Activated CD8-positive, alpha-beta memory T cell treated with anti-CD3 and anti-CD28 coated beads, Interleukin-2, amount 10 ng/mL, durations not matched to agents 7 days and 5 days (primary cell): Measurements from ENCODE around the gene IFNA4. TPM values are rescaled to one million over a fixed set of nuclear protein-coding genes. Genes with fewer than 3 reads are reported as not detected.

Experiments used
- ATAC-seq: fragments of 150-1000 bp; cut with Tn5 transposase; one replicate; pipeline ENCODE4 v1.10.0; 2021; ENCODE audit warnings: moderate library complexity
- CTCF ChIA-PET: fragments of 350-600 bp; sonication (Branson Sonifier 250); formaldehyde crosslinking; loops from one replicate; lab custom pipeline; 2021; ENCODE audit warnings: antibody characterized with exemption; lab: Charles Lee
- DNase-seq: peaks from one replicate; pipeline ENCODE4 v3.0.0-alpha.2; 2020
- H3K27ac Mint-ChIP-seq: one replicate; pipeline ENCODE4 v1.8.0; 2021; ENCODE audit warnings: mild to moderate bottlenecking, mixed read lengths
- H3K27me3 Mint-ChIP-seq: one replicate; pipeline ENCODE4 v1.8.0; 2021; ENCODE audit warnings: mixed read lengths
- H3K36me3 Mint-ChIP-seq: one replicate; pipeline ENCODE4 v1.8.0; 2021; ENCODE audit warnings: mild to moderate bottlenecking, mixed read lengths
- H3K4me1 Mint-ChIP-seq: one replicate; pipeline ENCODE4 v1.8.0; 2021; ENCODE audit warnings: mixed read lengths
- H3K4me3 Mint-ChIP-seq: one replicate; pipeline ENCODE4 v1.8.0; 2021; ENCODE audit warnings: mild to moderate bottlenecking, moderate library complexity, mixed read lengths
- H3K9me3 Mint-ChIP-seq: one replicate; pipeline ENCODE4 v1.8.0; 2022; ENCODE audit warnings: low read depth, mixed read lengths
- total RNA-seq, 2 experiments: library from RNA; stranded (reverse); gene quantifications; one replicate each; pipeline ENCODE4 v1.2.3, GENCODE V29; 2021

IFNA4 gene
- total RNA-seq, 2 experiments from 2014 or later, result not detected

DNA sequence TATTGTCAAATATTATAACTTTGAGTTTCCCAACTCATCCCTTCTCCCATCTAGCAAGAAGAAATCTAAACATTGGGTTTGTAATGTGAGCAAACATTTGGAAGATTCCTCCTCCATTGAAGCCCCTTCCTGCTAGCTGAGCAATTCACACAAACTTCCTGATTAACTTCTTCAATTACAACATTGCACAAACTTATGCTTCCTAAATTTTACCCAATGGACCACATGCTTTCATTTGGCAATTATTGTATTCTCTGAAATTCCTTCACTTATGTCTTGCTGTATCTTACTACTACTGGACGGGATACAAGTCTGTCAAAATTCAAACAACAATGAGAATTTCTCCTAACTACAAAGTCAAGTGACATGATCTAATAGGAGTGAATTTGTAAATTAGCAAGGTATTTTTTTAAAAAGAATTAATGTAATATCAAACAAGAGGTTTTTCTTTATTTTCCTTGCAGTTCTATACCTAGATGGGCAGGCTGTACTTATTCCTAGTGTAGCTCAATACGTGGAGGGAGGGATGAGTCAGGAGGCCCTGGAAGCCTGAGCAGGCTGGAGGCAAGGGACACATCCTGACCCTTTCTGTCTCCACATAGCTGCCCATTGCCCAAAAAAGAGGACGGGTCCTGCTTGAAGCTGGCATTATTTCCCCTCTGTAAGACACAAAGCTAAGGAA lies 33.9 kb downstream of the IFNA4 start:
- no peak overlapping the region for H3K27ac Mint-ChIP-seq
- peaks cover 20% of the 10 kb centered on the region for H3K4me1 Mint-ChIP-seq
- peaks cover 3% of the 10 kb centered on the region for H3K27me3 Mint-ChIP-seq
- no peak overlapping the region for H3K4me3 Mint-ChIP-seq
- CTCF ChIA-PET, result interaction anchor here (0.8 to 2.0 kb wide), 12 partner anchors 9 to 634 kb away, joined by 3 to 10 read pairs (median 4); partner anchors contain the start of gene IFNW1
- ATAC-seq (peak; percentile 21), DNase-seq (no peak)
- peaks cover 6% of the 10 kb centered on the region for H3K9me3 Mint-ChIP-seq
- peaks cover 14% of the 10 kb centered on the region for H3K36me3 Mint-ChIP-seq

- CTCF ChIA-PET, result interaction anchor here (2.3 kb wide), 1 partner anchor 9 kb away, joined by 10 read pairs; no protein-coding TSS in a partner anchor
- H3K27ac Mint-ChIP-seq, result peak overlapping the region; percentile 84
Observed at GRCh38 chr9:21144603-21145002, 42.8 kb downstream of the IFNA4 start.

GRCh38 chr9:21141427-21141882 lies 45.9 kb downstream of the IFNA4 start, which contains the start of gene IFNW1:
Gene IFNW1 (minus strand): TSS chr9:21141832. CDS start chr9:21141570, 262 bp downstream.
- CTCF ChIA-PET, result interaction anchor here (0.8 to 1.6 kb wide), 3 partner anchors 9 to 42 kb away, joined by 3 to 4 read pairs (median 3); no protein-coding TSS in a partner anchor
- ATAC-seq (peak; percentile 53), DNase-seq (no peak)
- peaks cover 35% of the 10 kb centered on the region for H3K4me1 Mint-ChIP-seq
- peaks cover 19% of the 10 kb centered on the region for H3K36me3 Mint-ChIP-seq
- H3K27me3 Mint-ChIP-seq, result peaks cover 3% of the 10 kb centered on the region
- no peak within 1 kb of the TSS for H3K4me3 Mint-ChIP-seq
- H3K27ac Mint-ChIP-seq, result peak within 1 kb of the TSS; percentile 24
- H3K9me3 Mint-ChIP-seq, result peaks cover 4% of the 10 kb centered on the region

More at GRCh38 chr9:21144603-21145002, 42.8 kb downstream of the IFNA4 start:
- Mint-ChIP-seq H3K4me3 (peak overlapping the region; percentile 7), H3K9me3 (peaks cover 15% of the 10 kb centered on the region), H3K36me3 (peaks cover 40% of the 10 kb centered on the region), H3K4me1 (peaks cover 35% of the 10 kb centered on the region), H3K27me3 (no peaks in the 10 kb centered on the region)
- ATAC-seq (peak; percentile 59), DNase-seq (no peak)

- no peak for ATAC-seq
- Mint-ChIP-seq H3K27me3 (peaks cover 8% of the 10 kb centered on the region), H3K36me3 (peaks cover 8% of the 10 kb centered on the region), H3K4me1 (peaks cover 10% of the 10 kb centered on the region), H3K27ac (no peak overlapping the region), H3K9me3 (no peaks in the 10 kb centered on the region), H3K4me3 (no peak overlapping the region)
- CTCF ChIA-PET, result interaction anchor here (1.2 kb wide), 1 partner anchor 26 kb away, joined by 5 read pairs; no protein-coding TSS in a partner anchor
- no peak for DNase-seq
Observed at GRCh38 chr9:21137020-21137419, 50.4 kb downstream of the IFNA4 start.

Other genes with a start within 250 kb of the IFNA4 start
- 10 to 100 TPM; 10.1 to 12.9 TPM for gene HACD4, start 155.9 kb downstream of the IFNA4 start, total RNA-seq
- 1 to 10 TPM; 1.1 to 1.2 TPM for gene IFNB1, start 109.6 kb downstream of the IFNA4 start, total RNA-seq
- under 1 TPM in 1 of 2 experiments, not detected in 1; 0.23 TPM for gene IFNW1, start 45.8 kb downstream of the IFNA4 start, total RNA-seq
- gene IFNA21, start 20.9 kb downstream of the IFNA4 start, total RNA-seq, result not detected
- not detected for gene IFNA7, start 14.6 kb upstream of the IFNA4 start, total RNA-seq
- not detected for gene IFNA10, start 19.6 kb upstream of the IFNA4 start, total RNA-seq
- not detected for gene IFNA16, start 29.7 kb upstream of the IFNA4 start, total RNA-seq
- gene IFNA17, start 40.6 kb upstream of the IFNA4 start, total RNA-seq, result not detected
- gene IFNA14, start 52.4 kb upstream of the IFNA4 start, total RNA-seq, result not detected
- not detected for gene IFNA5, start 117.7 kb upstream of the IFNA4 start, total RNA-seq
- gene KLHL9, start 147.8 kb upstream of the IFNA4 start, total RNA-seq, result 10 to 100 TPM; 15.4 to 21.2 TPM
- gene IFNA6, start 163.3 kb upstream of the IFNA4 start, total RNA-seq, result not detected
- not detected for gene IFNA13, start 180.5 kb upstream of the IFNA4 start, total RNA-seq
- gene IFNA2, start 197.8 kb upstream of the IFNA4 start, total RNA-seq, result not detected
- gene IFNA8, start 221.5 kb upstream of the IFNA4 start, total RNA-seq, result not detected